Measurements from ENCODE around the gene VAPB.

The VAPB gene

DNA sequence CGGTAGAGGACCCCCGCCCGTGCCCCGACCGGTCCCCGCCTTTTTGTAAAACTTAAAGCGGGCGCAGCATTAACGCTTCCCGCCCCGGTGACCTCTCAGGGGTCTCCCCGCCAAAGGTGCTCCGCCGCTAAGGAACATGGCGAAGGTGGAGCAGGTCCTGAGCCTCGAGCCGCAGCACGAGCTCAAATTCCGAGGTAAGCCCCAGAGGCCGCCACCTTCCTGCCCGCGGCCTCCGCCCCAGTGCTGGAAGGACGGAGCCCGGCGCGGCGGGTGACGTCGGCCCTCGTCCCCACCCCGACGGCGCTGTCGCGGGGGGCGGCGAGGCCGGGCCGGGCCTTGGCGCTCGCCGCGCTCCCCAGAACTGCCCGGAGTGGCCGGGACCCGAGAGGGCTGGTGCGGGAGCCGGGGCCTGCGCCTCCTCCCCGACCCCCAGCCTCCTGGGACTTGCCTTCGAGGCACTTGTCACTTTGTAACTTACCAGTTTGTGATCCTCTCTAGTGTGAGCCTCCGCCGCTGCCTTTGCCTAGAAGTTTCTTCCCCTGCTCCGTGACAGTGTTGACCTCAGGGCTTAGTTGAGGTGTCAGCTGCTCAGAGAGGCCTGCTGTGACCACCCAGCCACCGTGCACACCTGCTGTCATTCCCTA lies 417 bp downstream of the VAPB start:
- peaks cover 17% of the 10 kb centered on the region for H3K27me3 ChIP-seq
- H3K4me1 ChIP-seq (ENCODE audit: control insufficient read depth in 1 of 2, insufficient read depth in 1 of 2, low read depth in 1 of 2, low read length in 1 of 2), result peaks cover 34% of the 10 kb centered on the region in 2 experiments
- H3K27ac ChIP-seq, result peak overlapping the region; percentile 92
- H3K4me3 ChIP-seq (ENCODE audit: low read depth in 1 of 2, low read length in 1 of 2), result peak overlapping the region; percentile 84 to 94
- no peaks in the 10 kb centered on the region for H3K9me3 ChIP-seq
- TF ChIP-seq, protein P1, sequence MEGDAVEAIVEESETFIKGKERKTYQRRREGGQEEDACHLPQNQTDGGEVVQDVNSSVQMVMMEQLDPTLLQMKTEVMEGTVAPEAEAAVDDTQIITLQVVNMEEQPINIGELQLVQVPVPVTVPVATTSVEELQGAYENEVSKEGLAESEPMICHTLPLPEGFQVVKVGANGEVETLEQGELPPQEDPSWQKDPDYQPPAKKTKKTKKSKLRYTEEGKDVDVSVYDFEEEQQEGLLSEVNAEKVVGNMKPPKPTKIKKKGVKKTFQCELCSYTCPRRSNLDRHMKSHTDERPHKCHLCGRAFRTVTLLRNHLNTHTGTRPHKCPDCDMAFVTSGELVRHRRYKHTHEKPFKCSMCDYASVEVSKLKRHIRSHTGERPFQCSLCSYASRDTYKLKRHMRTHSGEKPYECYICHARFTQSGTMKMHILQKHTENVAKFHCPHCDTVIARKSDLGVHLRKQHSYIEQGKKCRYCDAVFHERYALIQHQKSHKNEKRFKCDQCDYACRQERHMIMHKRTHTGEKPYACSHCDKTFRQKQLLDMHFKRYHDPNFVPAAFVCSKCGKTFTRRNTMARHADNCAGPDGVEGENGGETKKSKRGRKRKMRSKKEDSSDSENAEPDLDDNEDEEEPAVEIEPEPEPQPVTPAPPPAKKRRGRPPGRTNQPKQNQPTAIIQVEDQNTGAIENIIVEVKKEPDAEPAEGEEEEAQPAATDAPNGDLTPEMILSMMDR (IDR thresholded peaks at IDR 0.05), result peak; percentile 10
- H3K36me3 ChIP-seq, result peaks cover 11% of the 10 kb centered on the region

DNA sequence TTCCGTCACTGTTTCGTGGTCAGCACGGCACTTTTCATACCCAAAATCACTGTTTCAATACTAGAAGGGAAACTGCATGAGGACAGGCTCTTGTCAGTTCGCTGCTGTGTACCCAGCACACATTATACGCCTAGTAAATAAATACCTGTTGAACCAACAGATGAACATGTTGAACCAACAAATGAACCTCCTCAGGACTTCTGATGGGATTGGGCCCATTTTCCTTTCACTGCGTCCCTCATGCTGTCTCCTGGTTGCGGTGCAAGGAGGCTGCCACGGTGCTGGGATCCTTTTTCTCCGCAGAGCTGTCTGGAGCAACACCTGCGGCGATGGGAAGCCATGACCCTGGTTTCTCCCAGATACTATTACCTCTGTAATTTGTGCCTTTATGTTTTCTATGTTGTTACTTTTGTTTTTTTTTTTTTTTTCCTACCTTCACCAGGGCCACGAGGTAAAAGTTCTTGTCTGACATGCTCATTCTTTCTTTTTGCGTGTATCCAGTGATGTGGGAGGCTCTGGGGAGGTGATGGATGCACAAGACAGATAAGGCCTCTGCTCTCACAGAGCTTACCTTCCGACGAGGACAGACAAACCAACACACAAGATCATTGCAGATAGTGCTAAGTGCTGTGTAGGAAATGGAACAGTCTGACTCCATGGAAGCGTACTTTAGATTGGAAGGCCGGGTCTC lies 1.1 kb downstream of the VAPB start:
- TF ChIP-seq, protein P1 (IDR thresholded peaks at IDR 0.05), result no peak
- H3K4me3 ChIP-seq (ENCODE audit: low read depth in 1 of 2, low read length in 1 of 2), result peak overlapping the region; percentile 84 to 94

DNA sequence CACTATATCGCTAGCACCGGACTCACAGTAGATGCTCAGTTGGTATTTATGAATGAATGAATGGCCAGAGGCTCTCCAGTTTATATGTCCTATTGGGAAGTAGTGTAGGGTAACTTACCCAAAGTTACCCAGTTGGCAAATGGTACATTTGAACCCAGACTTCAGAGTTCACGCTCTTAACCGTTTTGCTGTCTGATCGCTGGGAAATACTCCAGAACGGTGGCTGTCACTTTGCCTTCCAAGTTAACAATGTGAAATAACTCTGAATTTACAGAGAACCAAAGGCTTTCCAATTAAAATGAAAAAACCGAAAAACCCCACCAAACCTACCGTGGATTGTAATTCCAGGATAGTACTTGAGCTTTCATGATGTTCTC lies 1.6 kb downstream of the VAPB start:
- TF ChIP-seq, protein P1 (IDR thresholded peaks at IDR 0.05), result no peak
- H3K27me3 ChIP-seq, result peaks cover 7% of the 10 kb centered on the region
- no peak overlapping the region for H3K4me3 ChIP-seq (ENCODE audit: low read depth in 1 of 2, low read length in 1 of 2)
- H3K36me3 ChIP-seq, result peaks cover 11% of the 10 kb centered on the region
- peak overlapping the region; percentile 36 for H3K27ac ChIP-seq
- H3K4me1 ChIP-seq (ENCODE audit: control insufficient read depth in 1 of 2, insufficient read depth in 1 of 2, low read depth in 1 of 2, low read length in 1 of 2), result peaks cover 34% of the 10 kb centered on the region in 2 experiments
- no peaks in the 10 kb centered on the region for H3K9me3 ChIP-seq

More for the DNA sequence above, 1.1 kb downstream of the VAPB start:
- Histone ChIP-seq H3K9me3 (no peaks in the 10 kb centered on the region), H3K27ac (peak overlapping the region; percentile 92), H3K36me3 (peaks cover 11% of the 10 kb centered on the region), H3K4me1 (ENCODE audit: control insufficient read depth in 1 of 2, insufficient read depth in 1 of 2, low read depth in 1 of 2, low read length in 1 of 2) (peaks cover 34% of the 10 kb centered on the region in 2 experiments), H3K27me3 (peaks cover 11% of the 10 kb centered on the region)

DNA sequence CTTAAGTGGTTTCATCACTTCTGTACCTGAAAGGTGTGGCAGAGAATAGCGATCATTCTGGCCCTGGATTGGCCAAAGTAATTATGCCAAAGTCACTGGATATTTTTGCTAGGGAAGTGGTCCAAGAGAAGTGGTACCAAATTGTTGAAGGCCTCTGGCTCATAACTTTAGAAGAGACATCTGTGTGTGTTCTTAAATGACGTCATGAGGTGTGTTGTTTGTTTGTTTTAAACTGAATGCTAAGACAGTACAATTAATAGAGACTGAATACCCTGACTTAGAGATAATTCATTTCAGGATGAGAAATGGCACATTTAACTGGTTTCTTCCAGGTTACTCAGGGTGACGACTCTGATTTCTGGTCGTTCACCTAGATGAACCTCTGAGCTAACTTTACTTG lies 3.3 kb downstream of the VAPB start:
- Histone ChIP-seq H3K27ac (peak overlapping the region; percentile 36), H3K27me3 (no peaks in the 10 kb centered on the region), H3K4me3 (ENCODE audit: low read depth in 1 of 2, low read length in 1 of 2) (no peak overlapping the region), H3K4me1 (ENCODE audit: control insufficient read depth in 1 of 2, insufficient read depth in 1 of 2, low read depth in 1 of 2, low read length in 1 of 2) (peaks cover 34% of the 10 kb centered on the region in 2 experiments), H3K9me3 (no peaks in the 10 kb centered on the region), H3K36me3 (peaks cover 11% of the 10 kb centered on the region)
- TF ChIP-seq, protein P1 (IDR thresholded peaks at IDR 0.05), result no peak

DNA sequence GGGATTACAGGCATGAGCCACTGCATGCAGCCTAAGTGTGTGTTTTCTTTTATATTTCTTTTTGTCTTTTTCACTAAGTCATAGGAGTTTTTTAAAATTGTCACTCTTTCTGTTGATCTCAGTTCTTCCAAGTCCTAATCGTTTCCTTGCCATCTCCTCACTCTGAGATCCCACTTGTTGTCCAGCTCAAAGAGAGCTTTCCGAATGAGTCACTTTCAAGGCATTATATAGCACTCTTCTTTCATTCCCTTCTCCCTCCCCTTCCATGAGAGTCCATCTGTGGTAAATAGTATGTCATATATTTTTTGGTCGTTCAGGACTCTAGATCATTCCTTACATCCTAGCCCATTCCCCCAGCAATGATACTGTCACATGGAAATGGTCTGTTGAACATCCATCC lies 4.3 kb downstream of the VAPB start:
- no peak overlapping the region for H3K4me3 ChIP-seq (ENCODE audit: low read depth in 1 of 2, low read length in 1 of 2)
- no peak overlapping the region for H3K27ac ChIP-seq
- H3K9me3 ChIP-seq, result no peaks in the 10 kb centered on the region
- peaks cover 11% of the 10 kb centered on the region for H3K36me3 ChIP-seq
- H3K4me1 ChIP-seq (ENCODE audit: control insufficient read depth in 1 of 2, insufficient read depth in 1 of 2, low read depth in 1 of 2, low read length in 1 of 2), result peaks cover 33 to 34% of the 10 kb centered on the region in 2 experiments
- H3K27me3 ChIP-seq, result no peaks in the 10 kb centered on the region
- TF ChIP-seq, protein P1 (IDR thresholded peaks at IDR 0.05), result no peak

Data from neutrophil (primary cell).